GM12874 (cell line): ENCODE measurements around the gene PLCB2.
A peak's percentile ranks its signal among the peaks of the same experiment; 100 is the strongest.

Experiments used
- CTCF ChIP-seq: IDR thresholded peaks from 2 replicates; pipeline ENCODE4 v1.5.1; 2011; ENCODE audit warnings: low read depth, mild to moderate bottlenecking, control low read depth, low read length, moderate library complexity; ENCODE audit not compliant: insufficient read depth

Gene PLCB2

DNA sequence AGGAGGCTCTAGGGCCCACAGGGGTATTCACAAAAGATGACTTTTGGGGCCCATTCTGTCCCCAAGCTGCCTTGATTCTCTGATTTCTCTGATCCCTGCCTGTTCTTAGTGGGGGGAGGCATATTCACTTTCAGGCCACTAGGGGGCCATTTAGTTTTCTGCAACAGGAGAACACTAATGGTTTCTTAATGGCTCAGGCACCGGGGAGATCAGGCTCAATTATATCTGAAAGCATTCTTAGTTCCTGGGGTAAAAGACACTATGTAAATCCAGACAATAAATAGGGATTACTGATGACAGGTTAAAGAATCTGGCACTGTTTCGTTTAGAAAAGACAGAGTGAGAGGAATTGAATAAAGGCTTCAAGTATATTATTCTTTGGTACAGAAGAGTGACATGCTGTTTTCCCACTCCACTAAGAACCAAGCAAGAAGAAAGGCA lies 13.2 kb upstream of the PLCB2 start:
- peak; percentile 80 for TF ChIP-seq CTCF

GRCh38 chr15:40320409-40320808 lies 12.7 kb upstream of the PLCB2 start:
- no peak for TF ChIP-seq CTCF

GRCh38 chr15:40317580-40317979 lies 9.8 kb upstream of the PLCB2 start:
- TF ChIP-seq CTCF, result no peak

DNA sequence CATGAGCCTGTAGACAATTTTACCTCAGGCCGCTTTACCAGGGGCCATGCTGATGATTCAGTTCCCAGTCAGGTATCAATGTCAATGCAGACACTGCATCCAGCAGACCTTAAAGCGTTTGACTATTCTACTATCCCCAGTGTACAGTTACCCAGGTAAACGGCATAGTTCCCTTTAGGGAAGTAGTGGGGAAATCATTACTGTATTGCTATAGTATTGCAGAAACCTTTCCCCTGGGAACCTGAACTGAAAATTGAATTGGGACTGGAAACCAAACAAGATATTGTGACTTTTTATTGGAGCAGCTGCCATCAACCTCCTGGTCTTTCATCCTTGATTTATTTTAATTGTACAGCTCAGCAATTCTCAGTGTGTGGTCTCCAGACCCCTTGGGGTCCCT lies 9.2 kb upstream of the PLCB2 start:
- no peak for TF ChIP-seq CTCF

GRCh38 chr15:40314723-40315276 lies 7.1 kb upstream of the PLCB2 start:
- no peak for TF ChIP-seq CTCF

GRCh38 chr15:40313531-40314398 lies 6.0 kb upstream of the PLCB2 start:
- TF ChIP-seq CTCF, result no peak

- no peak for TF ChIP-seq CTCF
Measured at GRCh38 chr15:40312370-40313158, 4.8 kb upstream of the PLCB2 start.
